Measurements from ENCODE around the gene TP53RK. TPM values are rescaled to one million over a fixed set of nuclear protein-coding genes. Genes with fewer than 3 reads are reported as not detected.

The TP53RK gene
- total and polyA plus RNA-seq, 2 experiments from 2014 or later: 24.2 to 26.0 TPM

GRCh38 chr20:46649650-46649949 lies 39.6 kb downstream of the TP53RK start:
- Histone ChIP-seq H3K9me2 (ENCODE audit: insufficient read depth) (no peaks in the 10 kb centered on the region), H3K4me3 (no peak overlapping the region), H3K4me1 (ENCODE audit: insufficient read depth) (no peaks in the 10 kb centered on the region), H3K27me3 (ENCODE audit: insufficient read depth) (peaks cover 28% of the 10 kb centered on the region), H3K4me2 (no peak overlapping the region), H3K36me3 (ENCODE audit: insufficient read depth) (no peaks in the 10 kb centered on the region), H2AFZ (no peak overlapping the region), H3K79me2 (replicated peaks; ENCODE audit: insufficient read depth) (no peaks in the 10 kb centered on the region), H3F3A (replicated peaks; ENCODE audit: low read depth) (no peaks in the 10 kb centered on the region), H4K20me1 (replicated peaks; ENCODE audit: insufficient read depth) (no peaks in the 10 kb centered on the region; the same call in 1 of the 2 replicates), H3K27ac (ENCODE audit: low read depth) (no peak overlapping the region)
- TF ChIP-seq CREB1 (CRISPR knock-in tag; IDR thresholded peaks at IDR 0.05; ENCODE audit: low read depth) (no peak), REST (IDR thresholded peaks at IDR 0.05; ENCODE audit: unreplicated experiment) (no peak), ZNF331 (CRISPR knock-in tag; IDR thresholded peaks at IDR 0.05; ENCODE audit: low read depth) (no peak), CTCF (conservative IDR thresholded peaks at IDR 0.05; ENCODE audit: low read depth in 2 of 2) (no peak), POLR2AphosphoS5 (IDR thresholded peaks at IDR 0.05; ENCODE audit: low read depth) (no peak), EZH2phosphoT487 (IDR thresholded peaks at IDR 0.05; ENCODE audit: unreplicated experiment) (no peak), STAT1 (IDR thresholded peaks at IDR 0.05; ENCODE audit: unreplicated experiment) (no peak)
- TF ChIP-seq, protein P1, sequence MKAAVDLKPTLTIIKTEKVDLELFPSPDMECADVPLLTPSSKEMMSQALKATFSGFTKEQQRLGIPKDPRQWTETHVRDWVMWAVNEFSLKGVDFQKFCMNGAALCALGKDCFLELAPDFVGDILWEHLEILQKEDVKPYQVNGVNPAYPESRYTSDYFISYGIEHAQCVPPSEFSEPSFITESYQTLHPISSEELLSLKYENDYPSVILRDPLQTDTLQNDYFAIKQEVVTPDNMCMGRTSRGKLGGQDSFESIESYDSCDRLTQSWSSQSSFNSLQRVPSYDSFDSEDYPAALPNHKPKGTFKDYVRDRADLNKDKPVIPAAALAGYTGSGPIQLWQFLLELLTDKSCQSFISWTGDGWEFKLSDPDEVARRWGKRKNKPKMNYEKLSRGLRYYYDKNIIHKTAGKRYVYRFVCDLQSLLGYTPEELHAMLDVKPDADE (IDR thresholded peaks at IDR 0.05): no peak
- TF ChIP-seq, protein P2, sequence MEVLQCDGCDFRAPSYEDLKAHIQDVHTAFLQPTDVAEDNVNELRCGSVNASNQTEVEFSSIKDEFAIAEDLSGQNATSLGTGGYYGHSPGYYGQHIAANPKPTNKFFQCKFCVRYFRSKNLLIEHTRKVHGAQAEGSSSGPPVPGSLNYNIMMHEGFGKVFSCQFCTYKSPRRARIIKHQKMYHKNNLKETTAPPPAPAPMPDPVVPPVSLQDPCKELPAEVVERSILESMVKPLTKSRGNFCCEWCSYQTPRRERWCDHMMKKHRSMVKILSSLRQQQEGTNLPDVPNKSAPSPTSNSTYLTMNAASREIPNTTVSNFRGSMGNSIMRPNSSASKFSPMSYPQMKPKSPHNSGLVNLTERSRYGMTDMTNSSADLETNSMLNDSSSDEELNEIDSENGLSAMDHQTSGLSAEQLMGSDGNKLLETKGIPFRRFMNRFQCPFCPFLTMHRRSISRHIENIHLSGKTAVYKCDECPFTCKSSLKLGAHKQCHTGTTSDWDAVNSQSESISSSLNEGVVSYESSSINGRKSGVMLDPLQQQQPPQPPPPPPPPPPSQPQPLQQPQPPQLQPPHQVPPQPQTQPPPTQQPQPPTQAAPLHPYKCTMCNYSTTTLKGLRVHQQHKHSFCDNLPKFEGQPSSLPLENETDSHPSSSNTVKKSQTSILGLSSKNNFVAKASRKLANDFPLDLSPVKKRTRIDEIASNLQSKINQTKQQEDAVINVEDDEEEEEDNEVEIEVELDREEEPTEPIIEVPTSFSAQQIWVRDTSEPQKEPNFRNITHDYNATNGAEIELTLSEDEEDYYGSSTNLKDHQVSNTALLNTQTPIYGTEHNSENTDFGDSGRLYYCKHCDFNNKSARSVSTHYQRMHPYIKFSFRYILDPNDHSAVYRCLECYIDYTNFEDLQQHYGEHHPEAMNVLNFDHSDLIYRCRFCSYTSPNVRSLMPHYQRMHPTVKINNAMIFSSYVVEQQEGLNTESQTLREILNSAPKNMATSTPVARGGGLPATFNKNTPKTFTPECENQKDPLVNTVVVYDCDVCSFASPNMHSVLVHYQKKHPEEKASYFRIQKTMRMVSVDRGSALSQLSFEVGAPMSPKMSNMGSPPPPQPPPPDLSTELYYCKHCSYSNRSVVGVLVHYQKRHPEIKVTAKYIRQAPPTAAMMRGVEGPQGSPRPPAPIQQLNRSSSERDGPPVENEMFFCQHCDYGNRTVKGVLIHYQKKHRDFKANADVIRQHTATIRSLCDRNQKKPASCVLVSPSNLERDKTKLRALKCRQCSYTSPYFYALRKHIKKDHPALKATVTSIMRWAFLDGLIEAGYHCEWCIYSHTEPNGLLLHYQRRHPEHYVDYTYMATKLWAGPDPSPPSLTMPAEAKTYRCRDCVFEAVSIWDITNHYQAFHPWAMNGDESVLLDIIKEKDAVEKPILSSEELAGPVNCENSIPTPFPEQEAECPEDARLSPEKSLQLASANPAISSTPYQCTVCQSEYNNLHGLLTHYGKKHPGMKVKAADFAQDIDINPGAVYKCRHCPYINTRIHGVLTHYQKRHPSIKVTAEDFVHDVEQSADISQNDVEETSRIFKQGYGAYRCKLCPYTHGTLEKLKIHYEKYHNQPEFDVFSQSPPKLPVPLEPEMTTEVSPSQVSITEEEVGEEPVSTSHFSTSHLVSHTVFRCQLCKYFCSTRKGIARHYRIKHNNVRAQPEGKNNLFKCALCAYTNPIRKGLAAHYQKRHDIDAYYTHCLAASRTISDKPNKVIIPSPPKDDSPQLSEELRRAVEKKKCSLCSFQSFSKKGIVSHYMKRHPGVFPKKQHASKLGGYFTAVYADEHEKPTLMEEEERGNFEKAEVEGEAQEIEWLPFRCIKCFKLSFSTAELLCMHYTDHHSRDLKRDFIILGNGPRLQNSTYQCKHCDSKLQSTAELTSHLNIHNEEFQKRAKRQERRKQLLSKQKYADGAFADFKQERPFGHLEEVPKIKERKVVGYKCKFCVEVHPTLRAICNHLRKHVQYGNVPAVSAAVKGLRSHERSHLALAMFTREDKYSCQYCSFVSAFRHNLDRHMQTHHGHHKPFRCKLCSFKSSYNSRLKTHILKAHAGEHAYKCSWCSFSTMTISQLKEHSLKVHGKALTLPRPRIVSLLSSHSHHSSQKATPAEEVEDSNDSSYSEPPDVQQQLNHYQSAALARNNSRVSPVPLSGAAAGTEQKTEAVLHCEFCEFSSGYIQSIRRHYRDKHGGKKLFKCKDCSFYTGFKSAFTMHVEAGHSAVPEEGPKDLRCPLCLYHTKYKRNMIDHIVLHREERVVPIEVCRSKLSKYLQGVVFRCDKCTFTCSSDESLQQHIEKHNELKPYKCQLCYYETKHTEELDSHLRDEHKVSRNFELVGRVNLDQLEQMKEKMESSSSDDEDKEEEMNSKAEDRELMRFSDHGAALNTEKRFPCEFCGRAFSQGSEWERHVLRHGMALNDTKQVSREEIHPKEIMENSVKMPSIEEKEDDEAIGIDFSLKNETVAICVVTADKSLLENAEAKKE (CRISPR knock-in tag; IDR thresholded peaks at IDR 0.05): no peak
- ATAC-seq: no peak
- peaks cover 3% of the 10 kb centered on the region; the same call in 1 of the 3 replicates for H3K9me3 Mint-ChIP-seq
- peaks cover 10% of the 10 kb centered on the region for H3K4me1 Mint-ChIP-seq
- no peak overlapping the region for H3K4me3 Mint-ChIP-seq
- H3K36me3 Mint-ChIP-seq (ENCODE audit: low read depth): no peaks in the 10 kb centered on the region
- no peak for DNase-seq (ENCODE audit: low spot score)
- peaks cover 13% of the 10 kb centered on the region for H3K27me3 Mint-ChIP-seq (ENCODE audit: insufficient read depth, low read depth, poor library complexity)
- H3K27ac Mint-ChIP-seq: no peak overlapping the region
